GM18511 (cell line): Measurements from ENCODE around the gene WDR7.
"Not testable (repeated sequence)": the region's sequence is repeated elsewhere in the genome, so short reads cannot be mapped to it uniquely, and the experiment has no call there.

Source experiments
- ATAC-seq: cut with Tn5 transposase; IDR thresholded peaks from one replicate; pipeline ENCODE4 v1.9.1; 2021; ENCODE audit warnings: mild to moderate bottlenecking, moderate library complexity; ENCODE audit not compliant: unreplicated experiment

The WDR7 gene

GRCh38 chr18:56652802-56653201, 1.6 kb downstream of the WDR7 start:
- ATAC-seq = no peak

DNA sequence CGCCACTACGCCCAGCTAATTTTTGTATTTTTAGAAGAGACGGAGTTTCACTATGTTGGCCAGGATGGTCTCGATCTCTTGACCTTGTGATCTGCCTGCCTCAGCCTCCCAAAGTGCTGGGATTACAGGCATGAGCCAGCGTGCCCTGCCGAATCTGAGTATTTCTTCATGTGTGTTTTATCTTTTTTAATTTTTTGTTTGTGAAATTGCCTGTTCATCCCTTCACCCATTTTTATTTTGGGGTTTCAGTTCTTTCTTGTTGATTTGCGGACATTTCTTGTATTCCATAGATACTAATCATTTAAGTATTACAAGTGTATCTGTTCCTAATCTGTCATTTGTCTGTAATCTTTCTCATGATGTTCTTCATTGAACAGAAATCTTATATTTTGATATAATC, 3.1 kb downstream of the WDR7 start:
- not testable (repeated sequence) for ATAC-seq

DNA sequence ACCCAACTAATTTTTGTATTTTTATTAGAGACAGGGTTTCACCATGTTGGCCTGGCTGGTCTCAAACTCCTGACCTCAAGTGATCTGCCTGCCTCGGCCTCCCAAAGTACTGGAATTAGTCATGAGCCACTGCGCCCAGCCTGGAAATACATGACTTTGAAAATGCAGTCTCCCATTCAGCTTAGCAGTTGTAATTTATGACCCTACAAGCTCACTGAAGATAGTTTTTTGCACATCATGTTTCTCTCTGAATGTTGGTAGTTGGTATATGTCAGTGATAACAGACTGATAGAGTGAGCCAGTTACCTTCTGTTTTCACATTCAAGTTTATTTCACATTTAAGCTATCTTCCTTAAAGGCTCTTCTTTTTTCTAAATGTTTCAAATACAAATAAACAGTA, 7.1 kb downstream of the WDR7 start:
- no peak for ATAC-seq

- no peak for ATAC-seq
These were observed 8.0 kb downstream of the WDR7 start for GRCh38 chr18:56659111-56659510.

GRCh38 chr18:56660655-56661054, 9.5 kb downstream of the WDR7 start:
- ATAC-seq = no peak

DNA sequence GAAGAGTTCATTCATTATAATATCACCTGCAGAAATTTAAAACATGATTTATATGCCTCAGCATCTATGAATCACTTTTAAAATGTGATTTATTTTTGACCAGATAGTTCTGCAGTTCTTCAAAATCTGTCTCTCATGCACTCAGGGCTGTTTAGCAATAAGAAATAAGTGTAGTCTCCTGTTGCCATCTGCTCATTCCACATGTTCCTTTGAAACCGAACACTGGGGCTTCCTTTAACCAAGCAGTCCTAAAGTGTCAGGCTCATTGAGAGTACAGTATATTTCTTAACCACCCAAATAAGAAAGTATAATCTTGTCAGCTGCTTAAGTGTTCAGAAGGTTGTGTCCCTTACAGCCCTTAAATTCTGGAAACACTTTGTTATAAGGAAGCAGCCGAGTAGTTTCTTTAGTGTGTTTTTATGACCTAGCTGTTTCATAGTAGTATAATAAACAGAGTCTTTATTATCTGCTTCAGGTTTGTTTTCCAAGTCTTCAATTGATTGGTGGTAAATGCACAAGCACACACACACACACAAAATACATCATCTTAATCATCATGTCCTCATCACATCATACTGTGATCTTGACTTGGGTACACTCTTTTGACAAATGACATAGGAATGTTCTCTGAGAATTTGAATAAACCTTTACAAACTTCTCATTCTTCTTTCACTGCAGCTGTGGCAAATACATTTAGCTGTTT, 10.4 kb downstream of the WDR7 start:
- no peak for ATAC-seq

DNA sequence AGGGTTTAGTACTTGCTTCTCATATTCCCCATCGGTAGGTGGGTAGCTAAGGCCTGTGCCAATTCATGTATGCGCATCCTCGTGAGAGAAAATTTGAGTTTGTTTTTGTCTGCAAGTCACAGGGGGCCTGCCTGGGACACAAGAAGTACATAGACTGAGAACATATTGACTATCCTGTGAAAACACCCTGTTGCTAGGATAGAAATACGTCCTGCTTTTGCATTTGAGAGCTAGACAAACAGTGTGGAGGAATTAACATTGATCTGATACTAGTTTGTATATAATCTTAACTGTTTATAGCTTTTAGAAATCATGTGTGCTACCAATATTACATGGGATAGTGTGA, 10.9 kb downstream of the WDR7 start:
- ATAC-seq = no peak

DNA sequence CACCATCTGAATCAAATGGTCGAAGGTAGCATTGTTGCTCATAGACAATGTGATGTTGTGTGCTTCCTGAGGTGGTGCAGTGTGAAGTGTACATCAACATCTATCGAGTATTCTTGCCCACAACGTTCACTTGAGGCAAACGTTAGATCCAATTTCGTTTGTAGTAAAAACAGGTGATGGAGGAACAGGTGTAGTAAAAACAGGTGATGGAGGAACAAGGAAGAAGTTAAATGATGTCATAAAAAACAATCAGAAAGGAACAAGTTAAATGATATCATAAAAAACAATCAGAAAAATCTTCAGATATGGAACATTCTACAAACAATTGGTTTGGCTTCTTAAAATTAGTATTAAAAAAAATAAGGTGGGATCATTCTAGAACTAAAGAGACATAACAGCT, 11.3 kb downstream of the WDR7 start:
- no peak for ATAC-seq

DNA sequence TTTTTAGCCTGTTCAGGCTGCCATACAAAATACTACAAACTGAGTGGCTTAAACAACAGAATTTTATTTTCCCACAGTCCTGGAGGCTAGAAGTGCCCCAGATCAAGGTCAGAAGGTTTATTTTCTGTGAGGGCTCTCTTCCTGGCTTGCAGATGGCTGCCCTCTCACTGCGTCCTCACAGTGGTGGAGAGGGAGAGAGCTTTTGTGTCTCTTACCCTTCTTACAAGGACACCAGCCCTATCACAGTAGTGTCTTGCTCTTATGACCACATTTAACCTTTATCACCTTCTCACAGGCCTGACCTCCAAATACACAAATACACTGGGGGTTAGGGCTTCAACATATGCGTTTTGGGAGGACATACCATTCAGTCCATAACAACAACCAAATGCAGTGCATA, 11.7 kb downstream of the WDR7 start:
- no peak for ATAC-seq

DNA sequence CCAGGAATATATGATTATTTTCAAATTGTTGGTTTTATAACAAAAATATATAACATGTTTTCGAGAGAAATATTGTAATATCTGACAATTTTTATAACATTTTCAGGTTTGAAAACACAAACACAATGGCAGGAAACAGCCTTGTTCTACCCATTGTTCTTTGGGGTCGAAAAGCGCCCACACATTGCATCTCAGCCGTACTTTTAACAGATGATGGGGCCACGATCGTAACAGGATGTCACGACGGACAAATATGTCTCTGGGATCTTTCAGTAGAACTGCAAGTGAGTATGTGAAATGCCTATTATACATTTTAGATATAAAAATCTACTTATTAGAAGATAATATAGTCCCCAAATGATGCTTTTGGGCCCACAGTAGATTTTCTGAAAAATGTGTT, 21.2 kb downstream of the WDR7 start:
- ATAC-seq = no peak

- no peak for ATAC-seq
These were observed 21.8 kb downstream of the WDR7 start for GRCh38 chr18:56672981-56673380.

GRCh38 chr18:56676639-56677038, 25.5 kb downstream of the WDR7 start:
- ATAC-seq = no peak

DNA sequence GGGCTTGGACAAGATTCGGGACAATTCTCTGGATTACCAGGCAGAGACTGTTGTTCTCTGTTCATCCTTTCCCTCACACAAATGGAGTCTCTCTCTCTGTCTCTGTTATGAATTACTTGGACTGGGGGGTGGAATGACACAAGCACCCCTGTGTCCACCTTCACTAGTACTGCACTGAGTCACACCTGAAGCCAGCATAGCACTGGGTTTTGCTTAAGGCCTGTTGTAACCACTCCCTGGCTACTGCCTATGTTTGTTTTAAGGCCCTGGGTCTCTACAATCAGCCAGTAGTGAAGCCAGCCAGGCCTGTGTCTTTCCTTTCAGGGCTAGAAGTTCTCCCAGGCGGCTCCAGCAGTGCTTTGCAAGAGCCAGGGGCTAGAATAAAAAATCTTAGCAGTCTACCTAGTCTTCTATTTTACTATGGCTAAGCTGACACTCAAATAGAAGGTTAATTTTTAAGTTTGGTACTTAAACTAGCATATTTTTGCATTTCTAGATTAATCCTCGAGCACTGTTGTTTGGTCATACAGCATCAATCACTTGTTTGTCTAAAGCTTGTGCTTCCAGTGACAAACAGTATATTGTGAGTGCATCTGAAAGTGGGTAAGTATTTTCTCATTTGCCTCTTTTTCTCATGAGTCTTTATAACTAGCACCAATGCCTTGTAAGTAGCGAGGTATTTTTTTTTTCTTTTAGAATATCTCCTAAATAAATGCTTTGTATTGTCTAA, 27.8 kb downstream of the WDR7 start:
- no peak for ATAC-seq

- no peak for ATAC-seq
These were observed 33.1 kb downstream of the WDR7 start for GRCh38 chr18:56684277-56684676.

- no peak for ATAC-seq
These were observed 40.4 kb downstream of the WDR7 start for GRCh38 chr18:56691530-56691929.

- ATAC-seq = no peak
These were observed 45.8 kb downstream of the WDR7 start for GRCh38 chr18:56696966-56697365.

- ATAC-seq = no peak
These were observed 51.8 kb downstream of the WDR7 start for GRCh38 chr18:56702946-56703345.

DNA sequence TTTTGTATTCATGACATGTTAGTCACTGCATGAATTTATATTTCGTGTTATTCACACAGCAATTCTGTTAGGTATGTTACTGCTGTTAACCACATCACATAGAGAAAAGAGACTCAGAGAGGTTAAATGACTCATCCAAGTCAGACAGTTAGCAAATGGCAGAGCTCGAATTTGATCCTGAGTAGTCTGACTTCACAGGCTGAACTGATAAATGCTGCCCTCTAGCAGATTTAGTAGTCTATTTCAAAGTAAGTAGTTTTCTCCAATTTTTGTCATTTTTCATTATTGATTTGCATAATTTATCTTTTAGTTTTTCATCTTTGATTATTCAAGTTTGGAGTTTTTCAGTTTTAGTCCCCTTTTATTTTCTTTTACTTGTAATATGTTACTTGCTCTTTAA, 58.3 kb downstream of the WDR7 start:
- ATAC-seq = peak; percentile 99

GRCh38 chr18:56711708-56712445, 60.7 kb downstream of the WDR7 start:
- no peak for ATAC-seq

DNA sequence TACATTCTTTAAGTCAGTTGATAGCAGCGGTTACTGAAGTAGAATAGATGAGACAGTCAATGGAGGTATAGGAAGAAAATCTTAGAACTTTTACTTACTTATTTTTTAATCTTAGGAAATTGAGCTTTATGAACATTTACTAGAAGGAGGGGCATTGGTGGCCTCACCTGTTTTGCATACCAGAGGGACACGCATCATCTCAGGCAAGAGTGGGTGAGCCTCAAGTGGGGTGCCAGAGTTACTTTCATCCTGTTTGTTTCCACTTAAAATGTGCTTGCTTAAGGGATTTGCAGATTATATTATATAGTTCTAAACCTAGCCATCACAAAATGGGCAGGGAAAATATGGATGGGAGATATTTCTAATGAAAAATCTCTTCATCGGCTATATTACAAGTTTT, 61.6 kb downstream of the WDR7 start:
- no peak for ATAC-seq

DNA sequence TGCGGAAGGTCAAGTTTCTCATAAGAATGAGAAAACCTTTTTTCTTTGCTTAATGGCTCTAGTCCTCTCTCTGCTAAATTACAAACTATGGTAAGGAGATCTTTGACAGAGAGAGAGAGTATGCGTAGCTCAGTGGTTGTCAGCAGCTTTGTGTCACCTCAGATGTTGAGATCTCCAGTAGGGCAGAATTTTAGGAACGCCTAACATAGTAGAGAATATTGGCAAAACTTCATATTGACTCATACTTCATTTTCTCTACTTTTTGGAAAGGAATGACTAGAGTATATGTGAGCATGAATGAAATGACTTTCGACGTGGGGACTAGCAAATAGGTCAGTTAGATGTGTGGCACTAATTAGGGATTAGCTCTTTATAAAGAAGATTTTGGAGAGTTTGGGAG, 64.0 kb downstream of the WDR7 start:
- ATAC-seq = no peak

DNA sequence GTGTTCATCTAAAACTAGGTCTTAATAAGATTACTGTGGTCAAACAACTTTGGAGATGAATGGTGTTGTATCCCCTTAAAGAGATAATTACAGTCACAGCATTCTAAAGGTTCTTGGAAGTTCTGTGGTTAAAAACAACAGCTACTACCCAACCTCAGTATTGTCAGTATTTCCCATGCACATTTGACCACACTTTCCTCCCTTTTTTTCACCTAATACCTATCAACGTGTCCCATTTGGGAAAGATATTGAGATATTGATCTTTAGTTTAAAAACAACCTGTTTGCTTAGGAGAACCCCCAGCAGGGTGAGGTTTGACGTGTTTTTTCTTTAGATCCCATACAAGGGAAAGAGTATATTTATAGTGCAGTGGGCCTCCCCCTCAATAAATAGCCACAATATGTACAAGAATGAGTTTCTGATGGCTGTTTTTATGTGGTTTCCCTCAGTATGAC, 65.6 kb downstream of the WDR7 start:
- ATAC-seq = no peak
